HEK293 (cell line): Measurements from ENCODE around the gene METTL1.

Experiments
- KLF16 ChIP-seq: fragments of 450-650 bp; formaldehyde crosslinking; IDR thresholded peaks from 2 replicates; pipeline ENCODE4 v1.5.1; 2017; ENCODE audit warnings: missing biosample characterization, missing genetic modification characterization
- ZFP41 ChIP-seq: fragments of 450-650 bp; formaldehyde crosslinking; IDR thresholded peaks from 2 replicates; pipeline ENCODE4 v1.5.1; 2016; ENCODE audit warnings: missing biosample characterization, missing genetic modification characterization, borderline replicate concordance
- ZNF18 ChIP-seq: fragments of 450-650 bp; formaldehyde crosslinking; IDR thresholded peaks from 2 replicates; pipeline ENCODE4 v1.5.1; 2016; ENCODE audit warnings: missing biosample characterization, missing genetic modification characterization
- ZNF2 ChIP-seq: fragments of 450-650 bp; formaldehyde crosslinking; IDR thresholded peaks from 2 replicates; pipeline ENCODE4 v1.5.1; 2016; ENCODE audit warnings: missing biosample characterization, missing genetic modification characterization
- ZNF26 ChIP-seq: fragments of 450-650 bp; formaldehyde crosslinking; IDR thresholded peaks from 2 replicates; pipeline ENCODE4 v1.5.1; 2016; ENCODE audit warnings: missing biosample characterization, missing genetic modification characterization
- ZNF660 ChIP-seq: fragments of 450-650 bp; IDR thresholded peaks from 2 replicates; pipeline ENCODE4 v1.5.1; 2018; ENCODE audit warnings: missing biosample characterization, mild to moderate bottlenecking, missing genetic modification characterization
- ZNF776 ChIP-seq: fragments of 450-650 bp; formaldehyde crosslinking; IDR thresholded peaks from 2 replicates; pipeline ENCODE4 v1.5.0; 2017; ENCODE audit warnings: missing biosample characterization, missing genetic modification characterization, borderline replicate concordance
- TF ChIP-seq, protein P1 (sequence below): fragments of 450-650 bp; formaldehyde crosslinking; IDR thresholded peaks from 2 replicates; pipeline ENCODE4 v1.5.1; 2016; ENCODE audit warnings: missing biosample characterization, missing genetic modification characterization
- TF ChIP-seq, protein P2 (sequence below): fragments of 450-650 bp; formaldehyde crosslinking; conservative IDR thresholded peaks from 2 replicates; pipeline ENCODE4 v1.5.1; 2016; ENCODE audit warnings: low read depth, missing biosample characterization, missing genetic modification characterization
- TF ChIP-seq, protein P3 (sequence below): fragments of 450-650 bp; formaldehyde crosslinking; IDR thresholded peaks from 2 replicates; pipeline ENCODE4 v1.5.1; 2016; ENCODE audit warnings: missing biosample characterization, missing genetic modification characterization

Gene METTL1

DNA sequence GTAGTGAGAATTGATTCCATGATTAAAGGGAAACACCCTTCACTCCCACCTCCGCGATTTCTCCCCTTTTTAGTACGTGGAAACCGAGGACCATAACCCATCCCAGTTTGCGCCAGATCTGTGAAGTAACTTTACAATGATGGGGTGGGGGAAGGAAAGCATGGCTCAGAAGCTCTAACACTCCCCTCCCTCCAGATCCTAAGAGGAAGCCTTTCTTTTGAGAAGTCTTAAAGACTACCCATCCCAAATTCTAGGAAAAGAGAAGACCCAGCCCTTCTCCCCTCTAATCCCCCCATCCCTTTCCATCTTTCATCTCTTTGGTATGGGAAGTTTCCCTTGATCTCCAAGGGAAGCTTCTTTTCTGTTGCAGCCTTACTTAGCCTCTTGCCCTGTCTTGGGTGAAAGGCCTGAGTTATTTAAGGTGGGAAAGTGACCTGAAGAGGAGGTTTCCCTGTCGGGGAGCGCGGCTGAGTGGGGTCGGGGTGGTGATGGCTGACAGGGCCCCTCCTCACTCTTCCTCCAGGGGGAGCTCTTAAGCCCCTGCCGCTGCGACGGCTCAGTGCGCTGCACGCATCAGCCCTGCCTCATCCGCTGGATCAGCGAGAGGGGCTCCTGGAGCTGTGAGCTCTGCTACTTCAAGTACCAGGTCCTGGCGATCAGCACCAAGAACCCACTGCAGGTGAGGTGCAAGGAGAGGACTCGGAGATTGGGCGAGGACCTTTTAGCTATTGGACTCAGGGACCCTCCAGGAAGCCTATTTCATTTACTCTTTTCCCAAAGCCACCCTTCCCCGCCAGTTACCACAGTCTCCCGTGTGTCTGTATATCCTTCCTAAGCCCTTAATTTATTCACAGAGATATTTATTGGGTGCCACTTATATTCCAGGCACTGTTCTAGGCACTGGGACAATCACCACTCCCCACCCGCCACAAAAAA is 15.2 kb downstream of the METTL1 start (continued):
- TF ChIP-seq, protein P1, sequence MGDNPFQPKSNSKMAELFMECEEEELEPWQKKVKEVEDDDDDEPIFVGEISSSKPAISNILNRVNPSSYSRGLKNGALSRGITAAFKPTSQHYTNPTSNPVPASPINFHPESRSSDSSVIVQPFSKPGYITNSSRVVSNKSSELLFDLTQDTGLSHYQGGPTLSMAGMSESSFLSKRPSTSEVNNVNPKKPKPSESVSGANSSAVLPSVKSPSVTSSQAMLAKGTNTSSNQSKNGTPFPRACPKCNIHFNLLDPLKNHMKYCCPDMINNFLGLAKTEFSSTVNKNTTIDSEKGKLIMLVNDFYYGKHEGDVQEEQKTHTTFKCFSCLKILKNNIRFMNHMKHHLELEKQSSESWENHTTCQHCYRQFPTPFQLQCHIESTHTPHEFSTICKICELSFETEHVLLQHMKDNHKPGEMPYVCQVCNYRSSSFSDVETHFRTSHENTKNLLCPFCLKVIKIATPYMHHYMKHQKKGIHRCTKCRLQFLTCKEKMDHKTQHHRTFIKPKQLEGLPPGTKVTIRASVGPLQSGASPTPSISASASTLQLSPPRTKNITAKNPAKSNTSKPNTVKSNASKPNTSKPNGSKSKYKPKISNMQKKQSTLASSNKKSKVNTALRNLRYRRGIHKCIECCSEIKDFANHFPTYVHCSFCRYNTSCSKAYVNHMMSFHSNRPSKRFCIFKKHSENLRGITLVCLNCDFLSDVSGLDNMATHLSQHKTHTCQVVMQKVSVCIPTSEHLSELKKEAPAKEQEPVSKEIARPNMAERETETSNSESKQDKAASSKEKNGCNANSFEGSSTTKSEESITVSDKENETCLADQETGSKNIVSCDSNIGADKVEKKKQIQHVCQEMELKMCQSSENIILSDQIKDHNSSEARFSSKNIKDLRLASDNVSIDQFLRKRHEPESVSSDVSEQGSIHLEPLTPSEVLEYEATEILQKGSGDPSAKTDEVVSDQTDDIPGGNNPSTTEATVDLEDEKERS (tag by site-specific recombination), result no peak
- TF ChIP-seq KLF16 (tag by site-specific recombination) (no peak), ZNF2 (tag by site-specific recombination) (0 out of 2 replicates have a peak, but pooled peaks have one; percentile 21), ZNF18 (tag by site-specific recombination) (no peak), ZFP41 (tag by site-specific recombination) (no peak), ZNF776 (tag by site-specific recombination) (no peak), ZNF660 (no peak), ZNF26 (tag by site-specific recombination) (no peak)
- TF ChIP-seq, protein P2, sequence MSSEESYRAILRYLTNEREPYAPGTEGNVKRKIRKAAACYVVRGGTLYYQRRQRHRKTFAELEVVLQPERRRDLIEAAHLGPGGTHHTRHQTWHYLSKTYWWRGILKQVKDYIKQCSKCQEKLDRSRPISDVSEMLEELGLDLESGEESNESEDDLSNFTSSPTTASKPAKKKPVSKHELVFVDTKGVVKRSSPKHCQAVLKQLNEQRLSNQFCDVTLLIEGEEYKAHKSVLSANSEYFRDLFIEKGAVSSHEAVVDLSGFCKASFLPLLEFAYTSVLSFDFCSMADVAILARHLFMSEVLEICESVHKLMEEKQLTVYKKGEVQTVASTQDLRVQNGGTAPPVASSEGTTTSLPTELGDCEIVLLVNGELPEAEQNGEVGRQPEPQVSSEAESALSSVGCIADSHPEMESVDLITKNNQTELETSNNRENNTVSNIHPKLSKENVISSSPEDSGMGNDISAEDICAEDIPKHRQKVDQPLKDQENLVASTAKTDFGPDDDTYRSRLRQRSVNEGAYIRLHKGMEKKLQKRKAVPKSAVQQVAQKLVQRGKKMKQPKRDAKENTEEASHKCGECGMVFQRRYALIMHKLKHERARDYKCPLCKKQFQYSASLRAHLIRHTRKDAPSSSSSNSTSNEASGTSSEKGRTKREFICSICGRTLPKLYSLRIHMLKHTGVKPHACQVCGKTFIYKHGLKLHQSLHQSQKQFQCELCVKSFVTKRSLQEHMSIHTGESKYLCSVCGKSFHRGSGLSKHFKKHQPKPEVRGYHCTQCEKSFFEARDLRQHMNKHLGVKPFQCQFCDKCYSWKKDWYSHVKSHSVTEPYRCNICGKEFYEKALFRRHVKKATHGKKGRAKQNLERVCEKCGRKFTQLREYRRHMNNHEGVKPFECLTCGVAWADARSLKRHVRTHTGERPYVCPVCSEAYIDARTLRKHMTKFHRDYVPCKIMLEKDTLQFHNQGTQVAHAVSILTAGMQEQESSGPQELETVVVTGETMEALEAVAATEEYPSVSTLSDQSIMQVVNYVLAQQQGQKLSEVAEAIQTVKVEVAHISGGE (tag by site-specific recombination), result no peak
- TF ChIP-seq, protein P3, sequence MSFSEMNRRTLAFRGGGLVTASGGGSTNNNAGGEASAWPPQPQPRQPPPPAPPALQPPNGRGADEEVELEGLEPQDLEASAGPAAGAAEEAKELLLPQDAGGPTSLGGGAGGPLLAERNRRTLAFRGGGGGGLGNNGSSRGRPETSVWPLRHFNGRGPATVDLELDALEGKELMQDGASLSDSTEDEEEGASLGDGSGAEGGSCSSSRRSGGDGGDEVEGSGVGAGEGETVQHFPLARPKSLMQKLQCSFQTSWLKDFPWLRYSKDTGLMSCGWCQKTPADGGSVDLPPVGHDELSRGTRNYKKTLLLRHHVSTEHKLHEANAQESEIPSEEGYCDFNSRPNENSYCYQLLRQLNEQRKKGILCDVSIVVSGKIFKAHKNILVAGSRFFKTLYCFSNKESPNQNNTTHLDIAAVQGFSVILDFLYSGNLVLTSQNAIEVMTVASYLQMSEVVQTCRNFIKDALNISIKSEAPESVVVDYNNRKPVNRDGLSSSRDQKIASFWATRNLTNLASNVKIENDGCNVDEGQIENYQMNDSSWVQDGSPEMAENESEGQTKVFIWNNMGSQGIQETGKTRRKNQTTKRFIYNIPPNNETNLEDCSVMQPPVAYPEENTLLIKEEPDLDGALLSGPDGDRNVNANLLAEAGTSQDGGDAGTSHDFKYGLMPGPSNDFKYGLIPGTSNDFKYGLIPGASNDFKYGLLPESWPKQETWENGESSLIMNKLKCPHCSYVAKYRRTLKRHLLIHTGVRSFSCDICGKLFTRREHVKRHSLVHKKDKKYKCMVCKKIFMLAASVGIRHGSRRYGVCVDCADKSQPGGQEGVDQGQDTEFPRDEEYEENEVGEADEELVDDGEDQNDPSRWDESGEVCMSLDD (tag by site-specific recombination), result peak; percentile 62; the same call in 1 of the 2 replicates
